ENCODE measurements around the gene CCNY. TPM values are rescaled to one million over a fixed set of nuclear protein-coding genes. Genes with fewer than 3 reads are reported as not detected.

Gene CCNY
- total and polyA plus RNA-seq, 2 of the 4 experiments (the other 2 are of a cell fraction): 38.0 to 131 TPM

DNA sequence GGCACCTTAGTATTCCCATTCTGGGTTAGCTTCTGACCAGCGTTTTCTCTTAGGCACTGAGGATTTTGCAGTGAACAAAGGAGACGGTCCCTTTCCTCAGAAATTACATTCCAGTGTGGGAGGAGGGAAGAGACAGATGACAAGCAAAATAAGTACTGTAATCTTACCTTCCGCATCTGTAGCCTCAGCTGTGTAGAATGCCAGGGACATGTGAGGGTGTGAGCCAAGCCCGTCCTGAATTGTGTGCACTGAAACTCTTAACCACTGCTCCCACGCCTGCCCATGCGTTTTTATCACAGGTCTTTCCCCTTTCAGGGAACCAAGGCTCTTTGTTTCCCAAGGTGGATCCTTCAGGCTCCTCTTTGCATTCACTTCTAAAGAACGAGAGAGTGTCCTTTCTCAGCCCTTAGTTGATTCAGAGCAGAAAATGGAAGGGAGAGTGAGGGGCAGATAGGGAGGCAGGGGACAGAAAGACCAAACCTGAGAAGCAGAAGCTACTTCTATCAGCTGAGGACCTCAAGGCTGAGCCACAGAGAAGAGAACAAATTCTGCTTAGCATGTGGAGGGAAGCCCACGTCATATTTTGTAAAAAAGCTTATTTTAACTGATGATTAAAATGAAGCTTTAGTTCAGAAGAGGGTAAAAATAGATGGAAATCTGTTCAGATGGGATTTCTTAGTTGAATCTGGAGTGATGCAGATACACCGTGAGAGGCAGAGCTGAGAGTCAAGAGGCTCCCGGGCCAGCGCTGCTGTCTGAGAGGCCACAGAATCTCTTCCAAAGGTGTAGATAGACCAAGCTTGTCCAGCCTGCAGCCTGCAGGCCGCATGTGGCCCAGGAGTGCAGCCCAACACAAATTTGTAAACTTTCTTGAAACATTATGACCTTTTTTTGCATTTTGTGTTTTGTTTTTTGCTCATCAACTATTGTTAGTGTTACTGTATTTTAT is 122.5 kb downstream of the CCNY start:
- Histone ChIP-seq H2BK20ac (ENCODE audit: low read depth, low read length) (no peak overlapping the region), H3K56ac (ENCODE audit: extremely low read depth, insufficient read depth, low read length) (no peak overlapping the region), H3K18ac (ENCODE audit: low read depth, low read length) (peak overlapping the region; percentile 21; the same call in 1 of the 2 replicates), H2AFZ (replicated peaks; ENCODE audit: low read length, poor library complexity) (no peak overlapping the region), H4K8ac (ENCODE audit: low read depth in 2 of 2, low read length in 2 of 2) (peak overlapping the region in 1 of 2 experiments; percentile 35; a peak in 1 of 4 replicates), H3K79me1 (ENCODE audit: low read depth in 1 of 2, low read length in 2 of 2) (peaks cover 46 to 92% of the 10 kb centered on the region in 2 experiments), H3K27ac (ENCODE audit: insufficient read depth, low read length) (peak overlapping the region; percentile 36; the same call in 1 of the 2 replicates), H3K9me1 (ENCODE audit: insufficient read depth, low read length) (peaks cover 50% of the 10 kb centered on the region), H3K23ac (ENCODE audit: low read depth, low read length) (peak overlapping the region; percentile 67), H4K91ac (ENCODE audit: insufficient read depth, low read depth, low read length) (no peak overlapping the region), H3K4me3 (ENCODE audit: insufficient read depth, low read depth, low read length) (no peak overlapping the region), H2BK15ac (ENCODE audit: low read depth, low read length) (no peak overlapping the region), H2BK5ac (ENCODE audit: low read depth, low read length, poor library complexity, severe bottlenecking) (no peak overlapping the region), H3K9ac (ENCODE audit: low read depth, low read length) (no peak overlapping the region), H4K5ac (ENCODE audit: low read depth, low read length) (no peak overlapping the region; the same call in 1 of the 2 replicates), H3K36me3 (ENCODE audit: control insufficient read depth, insufficient read depth, low read length) (no peaks in the 10 kb centered on the region), H3K14ac (replicated peaks; ENCODE audit: low read depth, low read length) (no peak overlapping the region; the same call in none of the 2 replicates), H3K4me2 (ENCODE audit: low read depth, low read length) (peak overlapping the region; percentile 36; the same call in 1 of the 2 replicates), H2BK120ac (ENCODE audit: low read depth, low read length) (no peak overlapping the region), H3K4ac (ENCODE audit: low read depth, low read length) (peak overlapping the region; percentile 30), H3K4me1 (ENCODE audit: control insufficient read depth, insufficient read depth, low read length) (peaks cover 31% of the 10 kb centered on the region), H3K9me3 (ENCODE audit: control insufficient read depth, insufficient read depth, low read length) (no peaks in the 10 kb centered on the region), H3K27me3 (ENCODE audit: control insufficient read depth, insufficient read depth, low read length) (no peaks in the 10 kb centered on the region), H2AK5ac (ENCODE audit: low read depth, low read length) (no peak overlapping the region), H2AK9ac (replicated peaks; ENCODE audit: low read depth, low read length, poor library complexity) (no peak overlapping the region), H4K20me1 (ENCODE audit: insufficient read depth, low read length) (peaks cover 83% of the 10 kb centered on the region)
- intact Hi-C loops (cut with micrococcal nuclease) (no loop called here), in situ Hi-C loops (cut with MboI; ENCODE audit: low sequenced_read_pairs) (no loop called here), dilution Hi-C loops (cut with HindIII; ENCODE audit: low sequenced_read_pairs, unreplicated experiment) (no loop called here)
- no TSS peak for BruUV-seq (replicated peaks)
- ATAC-seq (ENCODE audit: low read depth) (peak; percentile 47), DNase-seq (no peak)
- ChIA-PET CTCF (interaction anchor here (0.7 kb wide), 1 partner anchor 49 kb away, joined by 3 read pairs; no protein-coding TSS in a partner anchor), POLR2A (ENCODE audit: unreplicated experiment) (no interaction called here)
- TF ChIP-seq, protein P1, sequence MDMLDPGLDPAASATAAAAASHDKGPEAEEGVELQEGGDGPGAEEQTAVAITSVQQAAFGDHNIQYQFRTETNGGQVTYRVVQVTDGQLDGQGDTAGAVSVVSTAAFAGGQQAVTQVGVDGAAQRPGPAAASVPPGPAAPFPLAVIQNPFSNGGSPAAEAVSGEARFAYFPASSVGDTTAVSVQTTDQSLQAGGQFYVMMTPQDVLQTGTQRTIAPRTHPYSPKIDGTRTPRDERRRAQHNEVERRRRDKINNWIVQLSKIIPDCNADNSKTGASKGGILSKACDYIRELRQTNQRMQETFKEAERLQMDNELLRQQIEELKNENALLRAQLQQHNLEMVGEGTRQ (IDR thresholded peaks at IDR 0.05; ENCODE audit: low read depth, low read length): no peak
- TF ChIP-seq MAZ (IDR thresholded peaks at IDR 0.05; ENCODE audit: borderline replicate concordance, low read depth, low read length) (no peak), RFX5 (IDR thresholded peaks at IDR 0.05; ENCODE audit: low read depth, low read length) (no peak), SMC3 (IDR thresholded peaks at IDR 0.05; ENCODE audit: low read depth, low read length) (no peak)
- TF ChIP-seq, protein P2, sequence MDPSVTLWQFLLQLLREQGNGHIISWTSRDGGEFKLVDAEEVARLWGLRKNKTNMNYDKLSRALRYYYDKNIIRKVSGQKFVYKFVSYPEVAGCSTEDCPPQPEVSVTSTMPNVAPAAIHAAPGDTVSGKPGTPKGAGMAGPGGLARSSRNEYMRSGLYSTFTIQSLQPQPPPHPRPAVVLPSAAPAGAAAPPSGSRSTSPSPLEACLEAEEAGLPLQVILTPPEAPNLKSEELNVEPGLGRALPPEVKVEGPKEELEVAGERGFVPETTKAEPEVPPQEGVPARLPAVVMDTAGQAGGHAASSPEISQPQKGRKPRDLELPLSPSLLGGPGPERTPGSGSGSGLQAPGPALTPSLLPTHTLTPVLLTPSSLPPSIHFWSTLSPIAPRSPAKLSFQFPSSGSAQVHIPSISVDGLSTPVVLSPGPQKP (IDR thresholded peaks at IDR 0.05; ENCODE audit: borderline replicate concordance, low read depth, low read length): no peak
- WGBS, 2 experiments (ENCODE audit: extremely low coverage in 2 of 2, insufficient read length in 1 of 2): no CpG with 5 or more reads among the region's 12 CpGs
